ENCODE measurements around the gene MUS81. TPM values are rescaled to one million over a fixed set of nuclear protein-coding genes. Genes with fewer than 3 reads are reported as not detected.

MUS81 gene
- total and polyA plus RNA-seq, 2 donors (not counting 3 experiments of a cell fraction or from before 2014, with no cell fraction given): 57.9 to 76.9 TPM

DNA sequence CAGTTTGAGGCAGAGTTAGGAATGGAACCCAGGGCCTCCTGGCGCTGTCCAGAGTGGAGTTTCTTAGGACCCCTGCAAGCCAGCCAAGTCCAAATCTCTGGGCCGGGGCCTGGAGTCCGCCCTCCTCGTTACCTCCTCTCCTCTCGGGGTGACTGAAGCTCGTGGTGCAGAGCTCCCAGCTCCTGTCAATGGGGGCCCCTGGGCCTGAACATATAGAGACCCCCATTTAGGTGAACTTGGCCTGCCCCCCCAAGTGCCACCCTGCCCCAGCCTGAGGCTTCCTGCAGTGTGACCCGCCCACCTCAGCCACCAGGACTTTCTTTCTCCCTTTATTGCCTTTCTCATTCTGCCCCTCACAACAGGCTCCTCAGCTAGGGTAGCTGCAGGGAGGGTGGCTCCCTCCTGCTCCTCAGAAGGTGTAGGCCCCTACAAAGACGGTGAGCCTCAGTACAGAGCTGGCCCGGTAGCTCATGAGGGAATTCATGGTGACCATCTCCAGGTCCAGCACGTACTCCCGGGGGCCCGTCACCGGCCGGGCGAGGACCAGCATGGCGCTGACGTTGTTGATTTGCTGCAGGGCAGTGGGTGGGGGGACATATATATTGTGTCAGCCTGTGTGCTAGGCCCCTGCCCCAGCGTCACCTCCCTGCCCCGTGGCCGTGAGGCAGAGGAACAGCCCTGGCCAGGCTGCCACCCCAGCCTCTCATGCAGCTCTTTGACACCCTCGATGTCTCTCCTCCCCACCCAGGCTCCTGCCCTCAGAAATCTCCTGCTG lies 6.5 kb downstream of the MUS81 start:
- FAIRE-seq (no peak), DNase-seq (ENCODE audit: low read depth, low spot score) (no peak)
- Histone ChIP-seq H4K20me1 (replicated peaks; ENCODE audit: control insufficient read depth, extremely low read depth, insufficient read depth, low read length) (no peaks in the 10 kb centered on the region), H3K9me1 (replicated peaks; ENCODE audit: control insufficient read depth, extremely low read depth, insufficient read depth, low read length) (no peaks in the 10 kb centered on the region), H3K9ac (replicated peaks; ENCODE audit: extremely low read depth, insufficient read depth, low read length) (no peak overlapping the region), H3K27ac (ENCODE audit: insufficient read depth, low read depth, low read length) (no peak overlapping the region), H2AFZ (ENCODE audit: low read depth, low read length) (no peak overlapping the region), H3K4me2 (ENCODE audit: insufficient read depth, low read length) (no peak overlapping the region), H3K4me1 (ENCODE audit: control insufficient read depth, extremely low read depth, insufficient read depth, low read length) (peaks cover 14% of the 10 kb centered on the region), H3K27me3 (ENCODE audit: control insufficient read depth in 2 of 2, insufficient read depth in 2 of 2, low read length in 2 of 2) (no peaks in the 10 kb centered on the region), H3K4me3 (replicated peaks in 1 of 3; ENCODE audit: insufficient read depth in 1 of 3, low read depth in 1 of 3, low read length in 3 of 3) (no peak overlapping the region), H3K9me3 (replicated peaks; ENCODE audit: control insufficient read depth, insufficient read depth, low read length) (no peaks in the 10 kb centered on the region), H3K36me3 (ENCODE audit: control insufficient read depth in 2 of 2, extremely low read depth in 1 of 2, insufficient read depth in 2 of 2, low read length in 2 of 2) (peaks cover 9 to 50% of the 10 kb centered on the region in 2 experiments), H3K79me2 (ENCODE audit: control insufficient read depth, insufficient read depth, low read length) (peaks cover 25% of the 10 kb centered on the region)
- dilution Hi-C loops (cut with MboI; ENCODE audit: extremely low pct_ligation_motif_present, low sequenced_read_pairs): no loop called here
- TF ChIP-seq POLR2AphosphoS5 (IDR thresholded peaks at IDR 0.05; ENCODE audit: insufficient read depth, low read depth, low read length): no peak
- TF ChIP-seq POLR2A (IDR thresholded peaks at IDR 0.05; ENCODE audit: low read depth, low read length): peak; percentile 32
- intact Hi-C loops (cut with micrococcal nuclease): no loop called here
- CTCF ChIA-PET: interaction anchor here (2.2 to 2.3 kb wide), 2 partner anchors 18 to 21 kb away, joined by 8 to 9 read pairs; partner anchors contain the start of gene FIBP
- POLR2A ChIA-PET: no interaction called here
- no TSS peak for BruUV-seq (replicated peaks)

- H3K9me3 ChIP-seq (replicated peaks; ENCODE audit: control insufficient read depth, insufficient read depth, low read length): no peaks in the 10 kb centered on the region
- H3K27ac ChIP-seq (ENCODE audit: insufficient read depth, low read depth, low read length): no peak overlapping the region
- no peak overlapping the region for H3K4me2 ChIP-seq (ENCODE audit: insufficient read depth, low read length)
- no peak overlapping the region for H2AFZ ChIP-seq (ENCODE audit: low read depth, low read length)
- no peaks in the 10 kb centered on the region for H3K27me3 ChIP-seq (ENCODE audit: control insufficient read depth in 2 of 2, insufficient read depth in 2 of 2, low read length in 2 of 2)
- ChIA-PET CTCF (interaction anchor here (2.2 to 7.1 kb wide), 4 partner anchors 7 to 20 kb away, joined by 8 to 73 read pairs (median 12); partner anchors contain the start of genes CFL1, FIBP and MUS81), POLR2A (no interaction called here)
- no peak for FAIRE-seq
- dilution Hi-C loops (cut with MboI; ENCODE audit: extremely low pct_ligation_motif_present, low sequenced_read_pairs): no loop called here
- DNase-seq (ENCODE audit: low read depth, low spot score): no peak
- no TSS peak for BruUV-seq (replicated peaks)
- no peak overlapping the region for H3K9ac ChIP-seq (replicated peaks; ENCODE audit: extremely low read depth, insufficient read depth, low read length)
- H3K4me1 ChIP-seq (ENCODE audit: control insufficient read depth, extremely low read depth, insufficient read depth, low read length): peaks cover 14% of the 10 kb centered on the region
- no peak overlapping the region for H3K4me3 ChIP-seq (replicated peaks in 1 of 3; ENCODE audit: insufficient read depth in 1 of 3, low read depth in 1 of 3, low read length in 3 of 3)
- H3K79me2 ChIP-seq (ENCODE audit: control insufficient read depth, insufficient read depth, low read length): peaks cover 17% of the 10 kb centered on the region
- TF ChIP-seq FOS (IDR thresholded peaks at IDR 0.05; ENCODE audit: borderline replicate concordance, insufficient read depth, low read length): no peak
- no peak for TF ChIP-seq EZH2 (IDR thresholded peaks at IDR 0.05; ENCODE audit: borderline replicate concordance, low read depth, low read length, severe bottlenecking)
- TF ChIP-seq JUN (IDR thresholded peaks at IDR 0.05; ENCODE audit: borderline replicate concordance, insufficient read depth, insufficient read length, low read depth): no peak
- TF ChIP-seq, protein P1, sequence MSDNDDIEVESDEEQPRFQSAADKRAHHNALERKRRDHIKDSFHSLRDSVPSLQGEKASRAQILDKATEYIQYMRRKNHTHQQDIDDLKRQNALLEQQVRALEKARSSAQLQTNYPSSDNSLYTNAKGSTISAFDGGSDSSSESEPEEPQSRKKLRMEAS (IDR thresholded peaks at IDR 0.05; ENCODE audit: insufficient read depth, insufficient read length): no peak
- no peak for TF ChIP-seq GATA2 (IDR thresholded peaks at IDR 0.05; ENCODE audit: insufficient read depth, insufficient read length, low read depth, low read length)
- TF ChIP-seq POLR2A (IDR thresholded peaks at IDR 0.05; ENCODE audit: low read depth, low read length): no peak
- no peak for TF ChIP-seq MYC (IDR thresholded peaks at IDR 0.05; ENCODE audit: low read depth, low read length)
- TF ChIP-seq CTCF (IDR thresholded peaks at IDR 0.05; ENCODE audit: extremely low read depth in 1 of 2, insufficient read depth in 1 of 2, low read depth in 1 of 2, low read length in 2 of 2): no peak
- TF ChIP-seq POLR2AphosphoS5 (IDR thresholded peaks at IDR 0.05; ENCODE audit: insufficient read depth, low read depth, low read length): no peak
- intact Hi-C loops (cut with micrococcal nuclease): no loop called here
- H3K9me1 ChIP-seq (replicated peaks; ENCODE audit: control insufficient read depth, extremely low read depth, insufficient read depth, low read length): no peaks in the 10 kb centered on the region
- peaks cover 9 to 50% of the 10 kb centered on the region in 2 experiments for H3K36me3 ChIP-seq (ENCODE audit: control insufficient read depth in 2 of 2, extremely low read depth in 1 of 2, insufficient read depth in 2 of 2, low read length in 2 of 2)
- no peaks in the 10 kb centered on the region for H4K20me1 ChIP-seq (replicated peaks; ENCODE audit: control insufficient read depth, extremely low read depth, insufficient read depth, low read length)
These were observed 7.2 kb downstream of the MUS81 start for GRCh38 chr11:65867284-65868071.

Measured in endothelial cell of umbilical vein (primary cell).